HL-60/S4 treated with phorbol 12-myristate 13-acetate at 8.2 ng/mL for 4 days and 3 days (cell line): ENCODE measurements around the gene FOXN3.

Experiments
- in situ Hi-C: fragments of 300-500 bp; cut with MboI; formaldehyde crosslinking; loops from 2 replicates; pipeline ENCODE4 v1.15.0; 2022; ENCODE audit warnings: low sequenced_read_pairs

The FOXN3 gene

DNA sequence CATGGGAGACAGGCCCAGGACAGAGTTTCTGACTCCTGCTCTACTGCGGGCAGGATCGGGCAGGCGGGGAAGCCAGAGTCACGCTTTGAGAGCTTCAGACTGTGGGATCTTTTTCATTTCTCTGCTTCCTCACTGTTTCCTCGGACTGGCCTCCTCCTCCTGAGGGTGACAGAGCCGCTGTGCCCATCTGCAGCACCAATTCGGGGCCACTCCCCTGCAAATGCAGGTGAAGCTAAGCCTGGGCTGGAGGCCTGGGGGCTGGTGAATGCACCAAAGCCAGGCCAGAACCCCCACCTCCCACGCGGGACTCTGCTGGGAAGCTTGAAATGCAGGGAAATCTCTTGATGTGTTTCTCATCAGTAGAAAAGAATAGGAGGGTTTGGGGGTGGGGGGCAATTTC is 77.5 kb downstream of the FOXN3 start:
- in situ Hi-C loops: no loop called here

DNA sequence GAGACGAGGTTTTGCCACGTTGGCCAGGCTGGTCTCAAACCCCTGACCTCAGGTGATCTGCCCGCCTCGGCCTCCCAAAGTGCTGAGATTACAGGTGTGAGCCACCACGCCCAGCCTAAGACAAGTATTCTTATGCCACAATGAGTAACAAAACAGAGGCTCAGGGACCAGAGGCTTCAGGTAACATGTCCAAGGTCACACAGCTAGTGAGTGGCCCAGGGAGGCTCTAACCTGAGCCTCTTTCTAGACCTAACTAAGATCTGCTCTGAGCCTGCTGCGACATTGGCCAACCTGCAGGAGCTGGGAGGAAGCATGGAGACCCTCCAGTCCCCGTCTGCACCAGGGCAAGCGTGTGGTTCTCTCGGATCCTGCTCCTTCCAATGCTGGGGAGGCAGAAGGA is 77.9 kb downstream of the FOXN3 start:
- in situ Hi-C loops: no loop called here

DNA sequence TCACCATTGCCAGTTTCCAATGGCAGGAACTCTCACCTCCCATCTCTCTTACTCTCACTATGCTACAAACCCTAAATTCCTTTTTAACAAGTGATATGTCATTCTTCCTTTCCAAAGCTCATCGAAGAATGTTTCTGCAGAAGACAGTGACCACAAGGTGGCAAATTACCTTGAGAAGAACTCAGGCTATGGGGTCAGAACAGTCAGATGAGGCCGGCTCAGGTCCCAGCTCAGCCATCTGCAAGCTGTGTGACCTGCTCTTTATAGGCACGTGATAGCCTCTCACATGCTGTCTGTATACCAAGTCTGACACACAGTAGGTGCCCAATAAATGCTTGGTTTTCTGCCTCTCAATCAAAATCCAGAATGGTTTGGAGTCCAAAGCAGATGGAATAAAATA is 80.7 kb downstream of the FOXN3 start:
- in situ Hi-C loops: no loop called here

DNA sequence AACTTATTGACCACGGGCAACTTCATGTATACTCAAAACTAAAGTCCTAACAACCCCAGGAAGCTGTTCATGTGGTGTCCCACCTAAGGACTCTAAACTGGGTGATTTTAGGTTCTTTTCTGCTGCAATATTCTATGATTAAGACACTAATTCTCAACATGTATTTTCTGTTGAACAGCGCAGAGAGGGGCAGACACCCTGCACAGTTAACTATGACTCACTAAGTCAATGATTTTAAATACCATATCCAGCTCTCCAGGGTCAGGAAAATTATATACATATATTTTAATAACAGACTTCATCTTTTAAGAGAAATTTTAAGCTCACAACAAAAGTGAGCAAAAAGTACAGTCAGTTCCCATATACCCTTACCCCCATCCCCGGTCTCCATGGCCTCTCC is 85.0 kb downstream of the FOXN3 start:
- in situ Hi-C loops: no loop called here

DNA sequence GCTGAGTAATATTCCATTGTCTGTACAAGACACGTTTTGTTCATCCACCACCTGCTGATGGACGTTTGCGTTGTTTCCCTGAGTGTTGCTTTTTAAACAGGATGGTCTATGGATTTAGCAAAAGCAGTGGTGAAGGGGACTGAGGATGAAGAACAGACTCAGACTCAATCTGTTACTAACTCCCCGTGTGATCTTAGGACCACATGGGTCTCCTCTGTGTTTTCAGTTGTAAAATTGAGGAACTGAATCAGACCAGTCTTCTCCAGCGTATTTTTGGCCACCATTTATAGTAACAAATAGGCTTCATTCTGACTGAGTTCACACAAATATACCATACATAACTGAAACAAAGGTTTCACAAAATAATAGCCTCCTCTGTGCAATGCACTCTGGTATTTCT is 85.6 kb downstream of the FOXN3 start:
- in situ Hi-C loops: no loop called here

DNA sequence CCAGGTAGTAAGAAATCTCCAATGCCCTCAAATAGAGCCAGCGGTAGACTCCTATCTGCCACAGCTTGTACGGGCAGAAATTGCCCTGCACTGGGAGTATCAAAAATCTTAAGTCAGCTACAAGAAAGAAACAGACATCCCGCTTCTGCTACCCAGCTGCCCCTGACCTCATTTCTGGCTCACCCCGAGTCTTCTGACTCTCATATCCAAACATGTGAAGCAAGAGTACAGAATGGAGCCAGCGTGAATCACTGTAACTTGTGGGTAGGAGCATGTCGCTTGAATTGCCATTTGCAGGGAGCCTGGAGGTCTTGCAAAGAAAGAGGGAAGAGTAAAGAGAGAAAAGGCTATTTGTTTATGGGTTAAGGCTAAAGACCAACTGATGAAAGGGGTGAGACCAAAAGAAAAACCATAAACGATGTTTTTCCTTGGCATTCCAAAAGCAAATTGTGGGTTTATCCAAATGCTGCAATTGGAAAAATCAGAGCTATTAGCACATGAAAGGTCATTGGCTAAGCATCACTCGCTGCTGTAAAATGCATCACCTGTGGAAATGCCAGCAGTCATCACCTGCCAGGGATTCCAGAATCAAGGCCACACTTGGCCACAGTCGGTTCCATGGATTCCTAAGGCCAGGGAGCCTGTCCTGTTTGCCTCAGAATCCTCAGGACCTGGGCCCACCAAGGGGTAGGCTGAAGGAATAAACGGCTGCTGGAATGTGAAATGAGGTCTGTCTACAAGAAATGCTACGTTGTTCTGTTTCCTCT is 86.6 kb downstream of the FOXN3 start:
- in situ Hi-C loops: no loop called here

DNA sequence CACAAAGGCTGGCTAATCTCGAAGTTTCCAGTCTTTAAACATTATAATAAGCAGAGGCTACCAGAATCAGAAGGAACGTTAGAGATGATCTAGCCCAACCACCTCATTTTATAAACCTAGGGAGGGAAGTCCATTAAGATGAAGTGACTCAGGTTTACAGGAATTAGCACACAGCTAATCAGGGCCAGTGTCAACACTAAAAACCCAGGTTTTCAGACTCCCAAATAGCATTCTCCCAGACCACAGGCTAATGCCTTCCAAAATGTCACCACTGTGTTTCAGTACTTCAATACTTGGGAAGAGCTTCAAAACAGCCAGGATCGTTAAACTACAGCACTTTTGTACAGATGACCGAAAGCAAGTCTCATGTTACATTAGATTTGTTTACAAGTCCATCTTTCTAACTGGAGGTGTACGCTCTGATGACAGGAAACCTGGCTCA is 89.2 kb downstream of the FOXN3 start:
- in situ Hi-C loops: no loop called here

DNA sequence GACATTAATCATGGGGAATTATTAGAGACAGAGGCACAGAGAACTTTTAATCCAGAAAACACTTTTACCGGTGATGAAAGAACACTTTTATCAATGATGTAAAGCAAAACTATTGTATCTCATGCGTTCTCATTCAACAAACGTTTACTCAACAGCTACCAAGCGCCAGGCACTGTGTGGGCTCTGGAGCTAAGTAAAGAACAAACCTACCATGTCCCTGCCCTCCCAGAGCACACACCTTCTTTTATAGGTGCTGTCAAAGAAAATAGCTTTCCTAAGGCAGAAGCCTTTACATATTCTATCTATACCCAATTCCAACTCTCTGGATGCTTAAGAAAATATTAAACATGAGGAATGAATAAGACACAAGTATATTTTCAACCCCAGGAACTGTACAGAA is 91.1 kb downstream of the FOXN3 start:
- in situ Hi-C loops: no loop called here

DNA sequence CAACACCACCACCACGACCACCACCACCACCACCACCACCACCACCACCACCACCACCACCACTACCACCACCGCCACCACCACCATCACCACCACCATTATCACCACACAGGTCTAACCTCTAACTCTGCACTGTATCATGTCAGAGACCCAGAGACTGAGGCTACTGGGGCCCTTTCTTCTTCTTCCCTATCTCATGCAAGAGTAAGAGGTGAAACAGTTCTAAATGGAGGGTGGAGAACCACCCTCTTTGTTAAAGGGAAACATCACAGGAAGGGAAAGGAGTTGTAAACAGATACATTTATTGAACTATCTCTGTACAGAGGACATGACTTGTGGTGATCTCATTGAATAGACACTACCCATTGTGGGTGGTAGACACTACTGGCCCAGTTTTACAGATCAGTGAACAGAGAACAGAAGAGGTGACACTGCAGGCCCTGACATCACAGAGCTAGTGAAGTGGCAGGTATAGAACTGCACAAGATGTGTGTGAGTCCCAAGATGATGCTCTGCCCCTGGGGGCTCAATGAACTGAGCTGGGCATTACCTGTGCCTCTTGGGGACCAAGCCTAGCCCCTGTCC is 91.6 kb downstream of the FOXN3 start:
- in situ Hi-C loops: no loop called here

DNA sequence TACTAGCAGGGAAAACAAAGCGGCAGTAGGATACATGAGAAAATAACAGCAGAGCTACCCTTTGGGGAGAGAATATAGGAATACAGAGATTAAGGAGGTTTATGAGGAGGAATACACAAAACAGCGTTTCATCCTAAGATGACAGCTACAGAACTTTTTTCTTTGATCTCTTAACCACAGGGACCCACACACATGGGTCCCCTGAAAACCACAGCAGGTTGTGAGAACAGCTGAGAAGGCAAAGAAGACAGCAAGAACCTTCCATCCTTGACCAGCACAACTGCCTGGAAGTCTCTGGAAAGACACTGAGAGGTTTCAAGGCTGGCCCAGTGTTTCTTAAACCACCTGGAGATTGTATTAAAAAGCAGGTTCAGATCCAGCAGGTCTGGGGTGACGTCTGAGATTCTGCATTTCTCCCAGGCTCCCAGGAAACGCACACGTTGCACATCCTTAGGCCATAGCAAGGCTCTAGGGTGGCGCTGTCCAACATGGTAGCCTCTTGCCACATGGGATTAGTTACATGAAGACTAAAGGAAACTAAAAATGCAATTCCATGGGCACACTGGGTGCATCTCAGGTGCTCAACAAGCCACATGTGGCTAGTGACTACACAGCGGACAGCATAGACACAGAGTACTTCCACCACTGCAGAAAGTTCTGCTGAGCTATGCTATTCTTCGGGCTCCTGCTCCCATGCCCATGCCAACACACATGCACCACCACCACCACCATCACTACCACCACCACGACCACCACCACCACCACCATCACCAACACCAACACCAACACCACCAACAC is 92.3 kb downstream of the FOXN3 start:
- in situ Hi-C loops: no loop called here

DNA sequence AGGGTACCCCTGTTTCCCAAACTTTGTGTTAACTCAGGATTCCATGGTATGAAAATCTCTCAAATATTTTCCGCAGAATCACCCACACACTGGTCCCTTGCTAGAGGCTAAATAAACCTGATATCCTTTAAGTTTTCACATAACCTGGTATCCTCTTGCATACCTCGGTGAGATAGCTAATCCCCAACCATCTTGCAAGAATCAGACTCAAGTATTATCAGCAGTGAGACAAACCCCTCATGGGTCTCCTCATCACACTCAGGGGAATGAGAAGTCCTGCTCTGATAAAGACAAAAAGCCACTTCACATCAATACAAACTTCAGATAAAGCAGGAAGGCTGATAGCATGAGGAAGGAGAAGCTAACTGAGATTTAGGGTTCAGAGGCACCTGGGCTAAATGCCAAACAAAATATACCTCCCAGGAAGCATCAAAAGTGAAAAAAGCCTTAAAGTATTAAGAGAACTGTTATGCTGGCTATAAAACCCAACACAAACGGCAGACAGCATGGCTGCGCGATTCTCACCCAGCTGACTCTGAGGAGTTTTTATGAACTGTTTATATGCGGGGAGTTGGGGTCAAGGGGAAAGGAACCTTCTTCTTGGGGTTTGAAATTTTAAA is 96.5 kb downstream of the FOXN3 start:
- in situ Hi-C loops: no loop called here

DNA sequence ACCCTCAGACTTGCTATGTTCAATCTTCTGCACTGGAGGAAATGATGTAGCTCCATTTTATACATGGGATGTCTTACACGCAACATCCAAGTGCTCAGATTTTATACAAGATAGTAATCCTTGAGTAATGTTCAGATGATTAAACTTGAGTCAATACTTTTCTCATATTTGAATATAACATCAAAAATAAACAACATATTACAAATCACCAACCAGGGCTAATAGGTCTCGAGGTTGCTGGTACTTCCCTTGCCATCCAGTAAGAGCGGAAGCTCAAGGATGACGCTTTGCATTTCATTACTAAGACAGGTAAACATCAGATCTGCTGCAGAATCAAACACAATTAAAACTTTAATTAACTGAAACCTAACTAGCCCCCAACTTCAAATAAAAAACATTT is 97.3 kb downstream of the FOXN3 start:
- in situ Hi-C loops: no loop called here

DNA sequence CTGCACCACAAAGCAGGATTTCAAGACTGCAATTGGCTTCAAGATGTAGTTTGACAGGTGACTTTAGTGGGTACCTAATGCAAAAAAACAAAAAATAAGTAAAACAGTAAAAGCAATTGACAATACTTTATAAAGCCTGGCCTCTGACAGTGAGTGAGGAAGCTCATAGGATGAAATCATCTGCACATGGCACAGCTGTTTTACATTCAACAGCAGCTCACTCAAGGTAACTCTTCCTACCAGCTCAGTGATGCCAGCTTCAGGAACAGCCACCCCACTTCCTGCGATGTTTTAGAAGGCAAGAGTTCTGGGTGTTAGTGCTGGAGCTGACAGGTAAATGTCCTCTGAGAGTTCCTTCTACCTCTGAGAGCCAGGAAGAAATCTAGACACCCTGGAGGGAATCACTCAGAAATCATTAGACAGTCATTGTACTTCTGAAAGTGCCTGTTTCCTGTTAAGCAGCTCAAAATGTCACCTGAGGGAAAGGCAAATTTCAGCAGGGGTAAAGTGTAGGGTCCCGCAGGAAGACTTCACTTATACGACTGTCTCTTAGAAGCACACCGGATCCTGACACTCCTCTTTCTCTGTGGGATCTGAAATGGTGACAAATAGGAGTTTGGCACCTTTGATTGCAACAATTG is 99.9 kb downstream of the FOXN3 start:
- in situ Hi-C loops: no loop called here

DNA sequence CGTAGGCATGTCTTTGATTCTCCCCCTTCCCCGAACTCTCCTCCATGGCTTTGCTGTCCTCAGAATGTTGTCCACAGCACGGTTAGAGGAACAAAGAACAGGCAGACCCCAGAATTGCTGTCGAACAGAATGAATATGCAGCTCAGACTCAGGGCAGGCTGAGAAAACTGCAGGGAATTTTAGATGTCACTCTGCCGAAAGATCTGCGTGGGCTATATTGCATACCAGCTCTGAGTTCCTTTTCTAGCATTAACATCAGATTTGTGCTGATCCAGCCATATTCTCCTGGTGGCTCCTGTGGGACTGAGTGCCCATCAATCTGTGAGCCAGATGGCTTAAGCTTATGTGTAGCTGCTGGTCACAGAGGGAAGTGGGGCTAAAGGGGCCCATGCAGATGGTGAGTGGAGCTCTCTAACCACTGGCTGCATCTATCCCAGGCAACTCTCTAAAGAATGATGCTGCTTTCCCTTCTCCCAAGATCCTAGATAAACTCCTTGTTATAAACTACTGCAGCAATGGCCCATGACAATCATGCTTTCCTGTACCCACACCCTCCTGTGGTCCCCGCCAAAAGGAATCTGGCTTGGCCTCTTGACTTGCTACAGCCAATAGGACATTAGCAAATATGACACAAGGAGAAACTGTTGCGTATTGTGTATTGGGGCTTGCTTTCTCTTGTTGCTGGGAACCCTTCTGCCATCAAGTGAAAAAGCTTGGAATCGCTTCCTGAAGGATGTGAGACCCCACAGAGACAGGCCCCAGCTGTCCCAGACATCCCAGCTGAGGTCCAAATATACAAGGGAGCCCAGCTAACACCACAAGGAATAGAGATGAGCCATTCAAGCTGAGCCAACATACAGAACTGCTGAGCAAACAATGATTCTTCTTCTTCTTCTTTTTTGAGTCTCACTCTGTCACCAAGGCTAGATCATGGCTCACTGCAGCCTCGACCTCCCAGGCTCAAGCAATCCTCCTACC is 101.3 kb downstream of the FOXN3 start:
- in situ Hi-C loops: no loop called here

DNA sequence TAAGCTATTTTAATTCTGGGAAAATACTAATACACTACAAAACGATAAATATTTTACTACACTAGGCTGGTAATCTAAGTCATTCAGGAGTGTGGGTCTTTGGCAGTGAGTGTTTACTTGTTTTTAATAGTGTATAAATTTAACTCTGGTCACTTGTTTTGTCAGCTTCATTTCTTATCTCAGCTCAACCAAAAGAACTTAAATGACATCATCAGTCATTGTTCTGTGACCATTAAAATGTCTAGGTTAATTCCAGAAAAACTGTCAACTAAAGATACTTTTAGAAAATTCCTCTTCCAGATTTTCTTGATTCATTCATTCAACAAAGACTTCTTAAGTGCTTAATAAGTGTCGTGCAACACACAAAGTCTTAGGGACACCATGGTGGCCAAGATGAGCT is 102.8 kb downstream of the FOXN3 start:
- in situ Hi-C loops: no loop called here

DNA sequence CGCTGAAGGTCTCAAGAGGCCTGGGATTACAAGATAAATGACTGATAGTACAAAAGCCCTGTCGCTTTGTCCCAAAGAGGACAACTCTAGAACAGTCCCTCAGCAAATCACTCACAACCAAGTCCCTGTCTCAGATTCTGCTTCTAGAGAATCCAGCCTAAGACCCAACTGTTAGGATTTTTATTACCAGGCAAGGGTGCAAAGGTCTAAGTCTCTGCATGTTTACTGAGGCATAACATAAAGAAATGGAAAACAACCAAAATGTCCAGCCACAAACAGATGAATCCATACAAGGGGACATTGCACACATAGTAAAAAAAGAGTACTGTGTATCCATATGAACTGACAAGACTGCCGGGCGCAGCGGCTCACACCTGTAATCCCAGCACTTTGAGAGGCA is 104.1 kb downstream of the FOXN3 start:
- in situ Hi-C loops: no loop called here

DNA sequence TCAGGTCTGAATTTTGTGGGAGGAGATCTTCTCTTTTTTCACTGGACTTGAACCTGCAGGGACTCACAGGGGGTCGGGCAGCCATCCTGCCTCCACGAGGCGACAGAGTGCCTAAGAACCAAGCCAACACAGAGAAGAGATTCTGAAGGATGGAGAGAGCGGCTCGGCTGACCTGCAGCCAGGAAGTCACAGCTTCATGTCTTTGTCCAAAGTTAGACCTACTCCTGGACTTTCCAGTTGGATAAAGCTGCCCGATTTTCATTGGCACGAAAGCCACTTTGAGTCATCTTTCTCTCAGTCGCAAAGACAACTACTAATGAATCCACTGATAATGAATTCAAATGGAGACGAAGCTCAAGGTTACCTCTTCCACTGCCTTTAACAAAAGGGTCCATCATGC is 106.8 kb downstream of the FOXN3 start:
- in situ Hi-C loops: no loop called here

DNA sequence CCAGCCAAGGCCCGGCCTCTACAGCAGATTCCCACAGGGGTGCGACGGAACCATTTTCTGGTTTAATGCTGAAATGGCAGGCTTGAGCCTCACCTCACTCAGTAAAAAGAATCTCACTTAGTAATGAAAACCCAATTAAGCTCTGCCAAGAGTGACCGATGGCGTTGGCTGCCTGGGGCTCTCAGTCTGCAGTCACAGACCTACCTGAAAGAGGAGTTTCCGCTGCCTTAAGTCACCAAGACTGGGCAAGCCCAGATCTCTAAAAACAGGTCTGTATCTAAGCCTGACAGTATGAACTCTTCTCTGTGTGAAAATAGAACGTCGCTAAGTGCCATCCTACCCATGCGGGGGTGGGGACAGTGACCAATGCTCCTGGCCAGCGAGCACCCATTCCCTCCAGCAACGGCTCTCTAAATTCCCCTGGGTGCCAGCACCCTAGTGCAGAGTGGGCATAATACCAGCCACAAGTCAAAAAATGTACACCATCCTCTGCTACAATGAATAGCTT is 107.3 kb downstream of the FOXN3 start:
- in situ Hi-C loops: no loop called here

DNA sequence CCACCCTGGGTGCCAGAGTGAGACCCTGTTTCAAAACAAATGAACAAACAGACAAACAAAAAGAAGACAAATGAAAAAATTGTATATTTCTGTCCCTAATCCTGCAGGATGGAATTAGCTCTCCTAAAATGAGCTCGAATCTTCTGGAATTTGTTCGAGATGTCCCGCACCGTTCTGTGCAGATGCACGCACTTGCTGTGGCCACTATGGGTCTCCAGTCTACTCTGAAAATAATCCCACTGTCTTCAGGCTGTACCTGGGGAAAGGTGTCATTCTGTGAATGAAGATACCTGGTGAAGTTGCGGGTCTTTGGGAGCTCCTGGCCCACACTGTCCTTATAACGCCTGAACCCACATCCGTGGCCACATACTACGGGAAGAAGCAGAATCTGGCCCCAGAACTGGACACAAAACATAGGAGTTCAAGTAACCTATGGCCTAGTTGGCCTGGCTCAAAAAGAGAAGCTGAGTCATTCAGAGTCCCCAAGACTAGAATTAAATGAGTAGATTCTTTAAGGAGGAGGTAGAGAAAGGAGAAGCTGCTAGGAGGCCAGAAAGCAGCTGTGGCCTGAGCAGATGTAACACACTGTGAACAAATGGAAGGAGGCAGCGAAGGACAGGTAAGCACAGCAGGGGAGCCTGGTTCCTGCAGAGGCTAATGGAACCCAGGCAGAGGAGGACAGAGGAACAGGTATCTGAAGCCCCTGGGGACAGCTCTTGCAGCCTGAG is 108.6 kb downstream of the FOXN3 start:
- in situ Hi-C loops: no loop called here
